NT2/D1 (cell line): ENCODE data around the gene NOTO.

Experiments used
- SUZ12 ChIP-seq: IDR thresholded peaks from 2 replicates; pipeline ENCODE4 v1.6.1; 2011; ENCODE audit not compliant: insufficient read length, insufficient read depth; ENCODE audit errors: extremely low read depth
- YY1 ChIP-seq: IDR thresholded peaks from 2 replicates; pipeline ENCODE4 v1.6.1; 2011; ENCODE audit not compliant: insufficient read length, insufficient read depth
- ZNF274 ChIP-seq: IDR thresholded peaks from 2 replicates; pipeline ENCODE4 v1.6.1; 2011; ENCODE audit warnings: mild to moderate bottlenecking, low read depth, low read length

GRCh38 chr2:73257021-73257420 is 54.6 kb downstream of the NOTO start:
- TF ChIP-seq ZNF274 (no peak), YY1 (no peak), SUZ12 (no peak)
